ENCODE results near the gene GPR17. TPM values are rescaled to one million over a fixed set of nuclear protein-coding genes. Genes with fewer than 3 reads are reported as not detected.

Gene GPR17
- total RNA-seq, 1 experiment from 2014 or later, result not detected

GRCh38 chr2:127679680-127680361 is 33.9 kb downstream of the GPR17 start:
- H3K27me3 Mint-ChIP-seq (ENCODE audit: insufficient read depth, unreplicated experiment), result peaks cover 34% of the 10 kb centered on the region

GRCh38 chr2:127680706-127681287 is 34.8 kb downstream of the GPR17 start:
- Mint-ChIP-seq H3K4me3 (ENCODE audit: unreplicated experiment) (no peak overlapping the region), H3K4me1 (ENCODE audit: insufficient read depth, unreplicated experiment) (no peaks in the 10 kb centered on the region), H3K27ac (ENCODE audit: low read depth, unreplicated experiment) (no peak overlapping the region), H3K36me3 (ENCODE audit: insufficient read depth, unreplicated experiment) (no peaks in the 10 kb centered on the region), H3K27me3 (ENCODE audit: insufficient read depth, unreplicated experiment) (peaks cover 31% of the 10 kb centered on the region), H3K9me3 (ENCODE audit: unreplicated experiment) (no peaks in the 10 kb centered on the region)
- CTCF ChIA-PET, result no interaction called here
- POLR2A ChIA-PET, result no interaction called here
- intact Hi-C loops (cut with micrococcal nuclease), result no loop called here
- DNase-seq (ENCODE audit: unreplicated experiment), result no peak
- no peak for TF ChIP-seq CTCF (IDR thresholded peaks at IDR 0.05; ENCODE audit: unreplicated experiment)
- BruUV-seq (replicated peaks), result no TSS peak

More at GRCh38 chr2:127679680-127680361, 33.9 kb downstream of the GPR17 start:
- DNase-seq (ENCODE audit: unreplicated experiment), result no peak
- no peak for TF ChIP-seq CTCF (IDR thresholded peaks at IDR 0.05; ENCODE audit: unreplicated experiment)
- Mint-ChIP-seq H3K36me3 (ENCODE audit: insufficient read depth, unreplicated experiment) (no peaks in the 10 kb centered on the region), H3K9me3 (ENCODE audit: unreplicated experiment) (no peaks in the 10 kb centered on the region), H3K4me1 (ENCODE audit: insufficient read depth, unreplicated experiment) (no peaks in the 10 kb centered on the region), H3K27ac (ENCODE audit: low read depth, unreplicated experiment) (no peak overlapping the region), H3K4me3 (ENCODE audit: unreplicated experiment) (no peak overlapping the region)
- POLR2A ChIA-PET, result interaction anchor here (0.6 to 0.7 kb wide), 2 partner anchors 48 to 186 kb away, joined by 3 to 4 read pairs; no protein-coding TSS in a partner anchor
- intact Hi-C loops (cut with micrococcal nuclease), result no loop called here
- CTCF ChIA-PET, result interaction anchor here (0.5 kb wide), 1 partner anchor 129 kb away, joined by 5 read pairs; no protein-coding TSS in a partner anchor
- BruUV-seq (replicated peaks), result no TSS peak

GRCh38 chr2:127681288-127681804 is 35.4 kb downstream of the GPR17 start:
- Mint-ChIP-seq H3K27me3 (ENCODE audit: insufficient read depth, unreplicated experiment) (peaks cover 25% of the 10 kb centered on the region), H3K4me3 (ENCODE audit: unreplicated experiment) (no peak overlapping the region), H3K9me3 (ENCODE audit: unreplicated experiment) (no peaks in the 10 kb centered on the region), H3K4me1 (ENCODE audit: insufficient read depth, unreplicated experiment) (no peaks in the 10 kb centered on the region), H3K27ac (ENCODE audit: low read depth, unreplicated experiment) (no peak overlapping the region), H3K36me3 (ENCODE audit: insufficient read depth, unreplicated experiment) (no peaks in the 10 kb centered on the region)
- CTCF ChIA-PET, result no interaction called here
- intact Hi-C loops (cut with micrococcal nuclease), result no loop called here
- DNase-seq (ENCODE audit: unreplicated experiment), result no peak
- no peak for TF ChIP-seq CTCF (IDR thresholded peaks at IDR 0.05; ENCODE audit: unreplicated experiment)
- BruUV-seq (replicated peaks), result no TSS peak
- POLR2A ChIA-PET, result interaction anchor here (1.5 kb wide), 1 partner anchor 11 kb away, joined by 3 read pairs; no protein-coding TSS in a partner anchor
